Lung (tissue), 13 donors: ENCODE measurements around the gene ZNF532. TPM values are rescaled to one million over a fixed set of nuclear protein-coding genes. Genes with fewer than 3 reads are reported as not detected.

ENCODE experiments used
- ATAC-seq: fragments of 200-7000 bp; cut with Tn5 transposase; one replicate; pipeline ENCODE4 v1.9.1; 2020; ENCODE audit warnings: moderate number of reproducible peaks; ENCODE audit not compliant: insufficient read depth, low FRiP score
- DNase-seq, 3 donors: peaks; one replicate each; pipeline ENCODE4 v3.0.0-alpha.2; 2013 to 2017
- H3K27ac ChIP-seq, 2 donors: one replicate each; pipeline ENCODE4 v1.5.1; 2013; ENCODE audit warnings: mild to moderate bottlenecking in 2 of 2, moderate library complexity in 2 of 2, control low read depth in 1 of 2, inconsistent platforms in 1 of 2, low read depth in 1 of 2, low read length in 1 of 2
- H3K27me3 ChIP-seq, 3 donors: one replicate each; pipeline ENCODE4 v1.5.1; 2013; ENCODE audit warnings: low read length in 2 of 3; ENCODE audit not compliant: control insufficient read depth in 3 of 3, insufficient read depth in 3 of 3
- H3K36me3 ChIP-seq, 4 donors: one replicate each; pipeline ENCODE4 v1.5.1; 2013; ENCODE audit warnings: low read length in 4 of 4, mild to moderate bottlenecking in 1 of 4, moderate library complexity in 1 of 4; ENCODE audit not compliant: control insufficient read depth in 4 of 4, insufficient read depth in 4 of 4
- H3K4me1 ChIP-seq, 5 donors: one replicate each; pipeline ENCODE4 v1.5.1; 2013; ENCODE audit warnings: low read length in 5 of 5, mild to moderate bottlenecking in 2 of 5, moderate library complexity in 1 of 5; ENCODE audit not compliant: control insufficient read depth in 5 of 5, insufficient read depth in 5 of 5
- H3K4me3 ChIP-seq: one replicate; pipeline ENCODE4 v1.5.1; 2013; ENCODE audit warnings: mild to moderate bottlenecking, control low read depth, moderate library complexity
- H3K9ac ChIP-seq, 2 donors: one replicate each; pipeline ENCODE4 v1.5.1; 2013; ENCODE audit warnings: low read length in 2 of 2, control low read depth in 1 of 2; ENCODE audit not compliant: insufficient read depth in 1 of 2
- H3K9me3 ChIP-seq, 4 donors: one replicate each; pipeline ENCODE4 v1.5.1; 2013; ENCODE audit warnings: low read length in 3 of 4, mild to moderate bottlenecking in 1 of 4, moderate library complexity in 1 of 4; ENCODE audit not compliant: control insufficient read depth in 4 of 4, insufficient read depth in 3 of 4
- CTCF ChIP-seq: IDR thresholded peaks from 2 replicates; pipeline ENCODE4 v1.5.1; 2012; ENCODE audit warnings: mild to moderate bottlenecking; ENCODE audit errors: control extremely low read depth, extremely low read depth
- WGBS, 2 donors: extraction: QIAGEN DNeasy Blood & Tissue Kit; methylation state at CpG; one replicate each; pipeline ENCODE4 v1.1.7; 2013; 5-methylcytosine and 5-hydroxymethylcytosine counted together
- polyA plus RNA-seq, 2 donors: library from polyadenylated mRNA; stranded (reverse); fragments of 200-250 nt; gene quantifications; one replicate each; pipeline ENCODE4 v1.2.1, GENCODE V29; 2013
- small RNA-seq: library from RNA; depleted of rRNA; stranded (forward); fragments of <200 nt; gene quantifications from one replicate; pipeline ENCODE3, GENCODE V24; 2014; ENCODE audit warnings: low replicate concordance
- total RNA-seq, 2 donors: library from RNA; depleted of rRNA in 1 of 2; stranded (reverse); fragments of >200 nt in 1 of 2; gene quantifications; one replicate each; pipeline ENCODE4 v1.2.1, GENCODE V29; 2014 to 2021
- donor health status: control.
- donor health status: control.
- donor health status: Bipolar disorder and iron deficiency.
- donor health status: healthy.
- donor health status: DM: yes; HTN: yes; CAD: no.

Gene ZNF532
- total and polyA plus RNA-seq, 4 donors, result 12.3 to 128 (median 38.6) TPM

- H3K9me3 ChIP-seq, result no peaks in the 10 kb centered on the region
- H3K36me3 ChIP-seq, result no peaks in the 10 kb centered on the region
- WGBS, 2 donors, result 70 to 74% methylated on average over 3 of the region's 3 CpGs
- no peak overlapping the region for H3K9ac ChIP-seq
- H3K27me3 ChIP-seq, result no peaks in the 10 kb centered on the region
- DNase-seq, result no peak
- H3K4me1 ChIP-seq, result peaks cover 0 to 7% (median 0%) of the 10 kb centered on the region in 5 donors
- H3K27ac ChIP-seq, result no peak overlapping the region
- no peak overlapping the region for H3K4me3 ChIP-seq
- no peak for ATAC-seq
- TF ChIP-seq CTCF, result no peak
Measured at GRCh38 chr18:59033359-59033758, 168.7 kb downstream of the ZNF532 start.

GRCh38 chr18:59033974-59034373, 169.3 kb downstream of the ZNF532 start:
- Histone ChIP-seq H3K27me3 (no peaks in the 10 kb centered on the region), H3K36me3 (no peaks in the 10 kb centered on the region), H3K4me3 (no peak overlapping the region), H3K9me3 (no peaks in the 10 kb centered on the region), H3K9ac (no peak overlapping the region), H3K4me1 (peaks cover 0 to 7% (median 0%) of the 10 kb centered on the region in 5 donors), H3K27ac (no peak overlapping the region)
- ATAC-seq, result no peak
- 87 to 93% methylated on average over 5 of the region's 5 CpGs for WGBS, 2 donors
- no peak for TF ChIP-seq CTCF
- DNase-seq, result no peak

- ATAC-seq (no peak), DNase-seq (no peak)
- no peak for TF ChIP-seq CTCF
- Histone ChIP-seq H3K4me3 (no peak overlapping the region), H3K36me3 (no peaks in the 10 kb centered on the region), H3K4me1 (no peaks in the 10 kb centered on the region), H3K9me3 (no peaks in the 10 kb centered on the region), H3K9ac (no peak overlapping the region), H3K27me3 (no peaks in the 10 kb centered on the region), H3K27ac (no peak overlapping the region)
- 91 to 92% methylated on average over 8 of the region's 8 CpGs for WGBS, 2 donors
Measured at GRCh38 chr18:59035591-59035990, 170.9 kb downstream of the ZNF532 start.

Small RNA genes within 50 kb of the gene (small RNA-seq; reads per million reads assigned to genes)
- gene RF00096, result not detected
- 0.42 reads per million, percentile 53 among the genes with 10 or more reads in this experiment for gene RNU2-69P

Other genes with a start within 250 kb of the ZNF532 start
- gene ALPK2, start 235.8 kb upstream of the ZNF532 start, total RNA-seq, result 1 to 10 TPM in 1 of 2 donors, under 1 TPM in 1; 0.28 to 1.3 TPM
- under 1 TPM; 0.07 to 0.08 TPM for gene ALPK2, start 235.8 kb upstream of the ZNF532 start, polyA plus RNA-seq
- gene MALT1, start 193.4 kb upstream of the ZNF532 start, total RNA-seq, result 10 to 100 TPM; 18.8 to 35.6 TPM
- gene MALT1, start 193.4 kb upstream of the ZNF532 start, polyA plus RNA-seq, result 1 to 10 TPM; 6.1 to 6.9 TPM